Heart left ventricle (tissue), 13 donors: ENCODE data around the gene ITSN1.

Source experiments
- POLR2A ChIP-seq, 2 donors: fragments of 450-650 bp; IDR thresholded peaks; one replicate each; pipeline ENCODE4 v1.6.1; 2017; ENCODE audit warnings: antibody characterized with exemption in 2 of 2, mild to moderate bottlenecking in 2 of 2, moderate library complexity in 2 of 2
- TF ChIP-seq, protein P1 (sequence below), 12 donors: fragments of 200-600 bp; sonication (generic) in 4 of 12; IDR thresholded peaks; one replicate each; pipeline versions ENCODE4 v1.5.0 to v1.8.0; 2018 to 2022; ENCODE audit warnings: antibody characterized with exemption in 12 of 12, mild to moderate bottlenecking in 5 of 12
- donor health status: ischemic (EF 13 %, LVEDD 7.1; RV severe dilation, severe dysfunction).
- donor health status: DM: no; HTN: yes; CAD: no.
- donor health status: DM: no; HTN: no; CAD: no.
- donor health status: ischemic (EF 25% LVEDD 6.9; RV normal size, moderate dysfunction).
- donor health status: ischemic (EF 25% LVEDD 5.7; RV mildly dilated, moderate dysfunction).
- donor health status: ischemic (EF 35%, LVEDD 5.7; RV mildly dilated, moderate dysfunction).
- donor health status: nonischemic (EF 11% LVEDD 7.7; RV severe dilation, severe dysfunction).
- donor health status: DM: yes; HTN: yes; CAD: no.
- donor health status: PGD.
- donor health status: ischemic (EF 29% LVEDD 5.4; RV normal size, mild dysfunction).
- donor health status: nonischemic (EF 23%, LVEDD 6.1; RV moderate dilation, normal function).

DNA sequence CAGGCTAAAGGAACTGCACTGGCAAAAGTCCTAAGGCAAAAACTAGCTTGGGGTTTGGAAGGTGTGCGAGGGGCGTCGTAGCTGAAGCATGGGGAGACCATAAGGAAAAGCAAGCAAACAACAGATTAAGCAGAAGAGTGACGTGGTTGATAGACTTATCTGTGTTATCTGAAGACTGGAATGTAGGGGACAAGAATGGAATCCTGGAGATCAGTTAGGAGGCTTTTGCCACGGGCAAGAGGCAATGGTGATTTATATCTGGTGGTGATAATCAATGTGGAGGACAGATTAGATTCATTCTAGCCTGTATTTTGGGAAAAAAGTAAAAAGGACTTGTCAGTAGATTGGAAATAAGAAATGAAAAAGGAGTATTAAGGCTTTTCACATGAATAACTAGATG is 97.4 kb downstream of the ITSN1 start:
- TF ChIP-seq, protein P1, sequence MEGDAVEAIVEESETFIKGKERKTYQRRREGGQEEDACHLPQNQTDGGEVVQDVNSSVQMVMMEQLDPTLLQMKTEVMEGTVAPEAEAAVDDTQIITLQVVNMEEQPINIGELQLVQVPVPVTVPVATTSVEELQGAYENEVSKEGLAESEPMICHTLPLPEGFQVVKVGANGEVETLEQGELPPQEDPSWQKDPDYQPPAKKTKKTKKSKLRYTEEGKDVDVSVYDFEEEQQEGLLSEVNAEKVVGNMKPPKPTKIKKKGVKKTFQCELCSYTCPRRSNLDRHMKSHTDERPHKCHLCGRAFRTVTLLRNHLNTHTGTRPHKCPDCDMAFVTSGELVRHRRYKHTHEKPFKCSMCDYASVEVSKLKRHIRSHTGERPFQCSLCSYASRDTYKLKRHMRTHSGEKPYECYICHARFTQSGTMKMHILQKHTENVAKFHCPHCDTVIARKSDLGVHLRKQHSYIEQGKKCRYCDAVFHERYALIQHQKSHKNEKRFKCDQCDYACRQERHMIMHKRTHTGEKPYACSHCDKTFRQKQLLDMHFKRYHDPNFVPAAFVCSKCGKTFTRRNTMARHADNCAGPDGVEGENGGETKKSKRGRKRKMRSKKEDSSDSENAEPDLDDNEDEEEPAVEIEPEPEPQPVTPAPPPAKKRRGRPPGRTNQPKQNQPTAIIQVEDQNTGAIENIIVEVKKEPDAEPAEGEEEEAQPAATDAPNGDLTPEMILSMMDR (IDR thresholded peaks at IDR 0.05): no peak
- no peak for TF ChIP-seq POLR2A (IDR thresholded peaks at IDR 0.05)
